GM12878 (cell line): Measurements from ENCODE around the gene DARS1. TPM values are rescaled to one million over a fixed set of nuclear protein-coding genes. Genes with fewer than 3 reads are reported as not detected.

Source experiments
- ATAC-seq: fragments of 200-7000 bp; cut with Tn5 transposase; 3 replicates; pipeline ENCODE4 v1.9.1; 2020; ENCODE audit warnings: mild to moderate bottlenecking, moderate library complexity
- BruUV-seq: library from RNA; stranded (reverse); fragments of 400-500 nt; replicated peaks from 2 replicates; lab custom pipeline; 2021; lab: Mats Ljungman, UMichigan
- CTCF ChIA-PET: fragments of 300-600 bp; sonication (Branson Sonifier 250); formaldehyde crosslinking; extraction: SDS; loops from one replicate; lab custom pipeline; 2021; ENCODE audit warnings: inconsistent platforms; lab: Yijun Ruan, JAX
- POLR2A ChIA-PET: fragments of 350-600 bp; formaldehyde crosslinking; extraction: SDS; loops from one replicate; lab custom pipeline; 2021; ENCODE audit warnings: inconsistent platforms; lab: Charles Lee
- RAD21 ChIA-PET: fragments of 300-600 bp; sonication (Branson Sonifier 250); formaldehyde crosslinking; loops from one replicate; lab custom pipeline; 2023; ENCODE audit warnings: antibody characterized with exemption; ENCODE audit not compliant: unreplicated experiment; lab: Charles Lee
- SMC1A ChIA-PET: fragments of 300-600 bp; sonication (Branson Sonifier 250); formaldehyde crosslinking; loops from one replicate; lab custom pipeline; 2023; ENCODE audit not compliant: unreplicated experiment, uncharacterized antibody; lab: Charles Lee
- DNase-seq: peaks from one replicate; pipeline ENCODE4 v3.0.0-alpha.2; 2011; ENCODE audit warnings: low read depth, low spot score
- FAIRE-seq: peaks from 3 replicates; lab custom pipeline; 2011; peaks lifted over from hg19 to GRCh38; lab: Jason Lieb, UNC
- H2AFZ ChIP-seq: 2 replicates; pipeline ENCODE4 v1.6.0; 2011; ENCODE audit warnings: low read depth, low read length, control low read depth; ENCODE audit not compliant: control insufficient read depth
- H3K27ac ChIP-seq: 2 replicates; pipeline ENCODE4 v1.5.1; 2011; ENCODE audit warnings: control low read depth; ENCODE audit not compliant: control insufficient read depth, insufficient read depth
- H3K27me3 ChIP-seq, 2 experiments: replicated peaks in 1 of 2; 2 replicates each; pipeline versions ENCODE4 v1.6.0 to v1.6.1; 2011; ENCODE audit warnings: low read length in 1 of 2; ENCODE audit not compliant: control insufficient read depth in 2 of 2, insufficient read depth in 2 of 2
- H3K36me3 ChIP-seq, 2 experiments: 2 replicates each; pipeline ENCODE4 v1.5.1; 2011; ENCODE audit warnings: low read length in 1 of 2; ENCODE audit not compliant: control insufficient read depth in 2 of 2, insufficient read depth in 2 of 2
- H3K4me1 ChIP-seq: 2 replicates; pipeline ENCODE4 v1.6.1; 2011; ENCODE audit warnings: mild to moderate bottlenecking, low read length, moderate library complexity, mixed read lengths; ENCODE audit not compliant: control insufficient read depth, insufficient read depth
- H3K4me2 ChIP-seq: 2 replicates; pipeline ENCODE4 v1.6.0; 2011; ENCODE audit warnings: control low read depth; ENCODE audit not compliant: control insufficient read depth, insufficient read depth
- H3K4me3 ChIP-seq: fragments of 200-600 bp; sonication (generic); 2 replicates; pipeline ENCODE4 v1.5.1; 2016
- H3K79me2 ChIP-seq: 2 replicates; pipeline ENCODE4 v1.6.0; 2011; ENCODE audit warnings: low read length; ENCODE audit not compliant: control insufficient read depth, insufficient read depth
- H3K9ac ChIP-seq: 2 replicates; pipeline ENCODE4 v1.8.0; 2011; ENCODE audit warnings: low read length, control low read depth, mixed read lengths; ENCODE audit not compliant: control insufficient read depth, insufficient read depth
- H3K9me3 ChIP-seq: replicated peaks from 3 replicates; pipeline ENCODE4 v1.5.1; 2011; ENCODE audit warnings: mild to moderate bottlenecking, low read length; ENCODE audit not compliant: control insufficient read depth, insufficient read depth
- H4K20me1 ChIP-seq: 2 replicates; pipeline ENCODE4 v1.6.0; 2011; ENCODE audit not compliant: control insufficient read depth, insufficient read depth
- ATF7 ChIP-seq: fragments of 450-650 bp; IDR thresholded peaks from 2 replicates; pipeline ENCODE4 v1.6.1; 2016; ENCODE audit warnings: low read depth, mild to moderate bottlenecking
- CTCF ChIP-seq, 3 experiments: IDR thresholded peaks in 2 of 3; conservative IDR thresholded peaks in 1 of 3; 2 replicates each; pipeline ENCODE4 v1.5.1; 2011; ENCODE audit warnings: low read depth in 3 of 3, low read length in 3 of 3, mild to moderate bottlenecking in 3 of 3, control low read depth in 2 of 3, moderate library complexity in 2 of 3, inconsistent platforms in 1 of 3, mixed read lengths in 1 of 3; ENCODE audit not compliant: control insufficient read depth in 2 of 3, insufficient read depth in 1 of 3; ENCODE audit errors: extremely low read depth in 1 of 3
- SMAD5 ChIP-seq: IDR thresholded peaks from 2 replicates; pipeline ENCODE4 v1.6.1; 2016; ENCODE audit warnings: antibody characterized with exemption, low read depth
- SUPT20H ChIP-seq: IDR thresholded peaks from 2 replicates; pipeline ENCODE4 v1.6.1; 2011; ENCODE audit warnings: low read depth, mild to moderate bottlenecking, low read length, moderate library complexity, borderline replicate concordance; ENCODE audit not compliant: control insufficient read depth
- ZNF207 ChIP-seq: fragments of 450-650 bp; IDR thresholded peaks from 2 replicates; pipeline ENCODE4 v1.6.1; 2014; ENCODE audit warnings: antibody characterized with exemption, mild to moderate bottlenecking, borderline replicate concordance
- WGBS: methylation state at CpG from one replicate; pipeline ENCODE4 v1.1.6; 2016; ENCODE audit warnings: low lambda C conversion rate; ENCODE audit not compliant: insufficient replicate concordance, insufficient coverage; ENCODE audit errors: missing lambda C conversion rate; 5-methylcytosine and 5-hydroxymethylcytosine counted together
- in situ Hi-C: fragments of 300-500 bp; cut with MboI; formaldehyde crosslinking; loops from 9 replicates; pipeline ENCODE4 v1.14.3; 2018; ENCODE audit warnings: mixed read lengths
- intact Hi-C: fragments of 100-400 bp; cut with micrococcal nuclease; formaldehyde crosslinking; loops from one replicate; pipeline ENCODE4 v1.14.2; 2022; ENCODE audit not compliant: unreplicated experiment
- polyA plus RNA-seq, 11 experiments: library from polyadenylated mRNA; depleted of rRNA in 4 of 11; unstranded in 6 of 11; stranded (reverse) in 5 of 11; fragments of >200 nt; fragmentation: Nextera tagmentation in 4 of 11; fragmentation: Illumina TruSeq in 1 of 11; extraction: Ambion mirVana in 4 of 11; extraction: Trizol in 1 of 11; gene quantifications; 1 replicate in 1 of 11; 2 replicates in 10 of 11; pipeline versions ENCODE4 v1.2.1 to v1.2.3, GENCODE V29; 2011 to 2016; ENCODE audit warnings: inconsistent platforms in 2 of 11, missing spikeins in 2 of 11, low read depth in 1 of 11
- total RNA-seq, 4 experiments: library from RNA; depleted of rRNA in 3 of 4; stranded (reverse); fragments of >200 nt in 3 of 4; fragmentation: Illumina TruSeq in 1 of 4; extraction: Trizol in 1 of 4; gene quantifications; 2 replicates each; pipeline versions ENCODE4 v1.2.1 to v1.2.3, GENCODE V29; 2013 to 2021
- TF ChIP-seq, protein P1 (sequence below): fragments of 450-650 bp; IDR thresholded peaks from 2 replicates; pipeline ENCODE4 v1.6.1; 2017; ENCODE audit warnings: antibody characterized with exemption, mild to moderate bottlenecking, moderate library complexity

DARS1 gene
- total and polyA plus RNA-seq, 10 of the 15 experiments (the other 5 are each of a cell fraction or from before 2014, with no cell fraction given): 91.0 to 387 (median 137) TPM

GRCh38 chr2:136021406-136021805 is 36.0 kb upstream of the DARS1 start:
- ChIA-PET CTCF (interaction anchor here (0.7 to 2.6 kb wide), 8 partner anchors 12 to 360 kb away, joined by 3 to 8 read pairs (median 4); no protein-coding TSS in a partner anchor), POLR2A (interaction anchor here (0.7 to 2.9 kb wide), 10 partner anchors 10 to 363 kb away, joined by 3 to 16 read pairs (median 5); no protein-coding TSS in a partner anchor), RAD21 (interaction anchor here (1.1 to 10.0 kb wide), 9 partner anchors 12 to 185 kb away, joined by 3 to 182 read pairs (median 7); no protein-coding TSS in a partner anchor), SMC1A (interaction anchor here (0.6 to 25.6 kb wide), 20 partner anchors 13 to 1752 kb away, joined by 3 to 961 read pairs (median 4); partner anchors contain the start of gene DARS1)
- no peak for FAIRE-seq
- Histone ChIP-seq H3K4me1 (peaks cover 8% of the 10 kb centered on the region), H3K4me2 (no peak overlapping the region), H2AFZ (no peak overlapping the region), H4K20me1 (no peaks in the 10 kb centered on the region), H3K36me3 (no peaks in the 10 kb centered on the region), H3K9ac (no peak overlapping the region), H3K9me3 (no peaks in the 10 kb centered on the region), H3K27ac (no peak overlapping the region), H3K79me2 (no peaks in the 10 kb centered on the region), H3K4me3 (no peak overlapping the region), H3K27me3 (no peaks in the 10 kb centered on the region)
- intact Hi-C loops (no loop called here), in situ Hi-C loops (no loop called here)
- BruUV-seq: no TSS peak
- ATAC-seq: no peak
- no peak for DNase-seq
- WGBS: 0% methylated on average over 2 of the region's 2 CpGs
- TF ChIP-seq, protein P1, sequence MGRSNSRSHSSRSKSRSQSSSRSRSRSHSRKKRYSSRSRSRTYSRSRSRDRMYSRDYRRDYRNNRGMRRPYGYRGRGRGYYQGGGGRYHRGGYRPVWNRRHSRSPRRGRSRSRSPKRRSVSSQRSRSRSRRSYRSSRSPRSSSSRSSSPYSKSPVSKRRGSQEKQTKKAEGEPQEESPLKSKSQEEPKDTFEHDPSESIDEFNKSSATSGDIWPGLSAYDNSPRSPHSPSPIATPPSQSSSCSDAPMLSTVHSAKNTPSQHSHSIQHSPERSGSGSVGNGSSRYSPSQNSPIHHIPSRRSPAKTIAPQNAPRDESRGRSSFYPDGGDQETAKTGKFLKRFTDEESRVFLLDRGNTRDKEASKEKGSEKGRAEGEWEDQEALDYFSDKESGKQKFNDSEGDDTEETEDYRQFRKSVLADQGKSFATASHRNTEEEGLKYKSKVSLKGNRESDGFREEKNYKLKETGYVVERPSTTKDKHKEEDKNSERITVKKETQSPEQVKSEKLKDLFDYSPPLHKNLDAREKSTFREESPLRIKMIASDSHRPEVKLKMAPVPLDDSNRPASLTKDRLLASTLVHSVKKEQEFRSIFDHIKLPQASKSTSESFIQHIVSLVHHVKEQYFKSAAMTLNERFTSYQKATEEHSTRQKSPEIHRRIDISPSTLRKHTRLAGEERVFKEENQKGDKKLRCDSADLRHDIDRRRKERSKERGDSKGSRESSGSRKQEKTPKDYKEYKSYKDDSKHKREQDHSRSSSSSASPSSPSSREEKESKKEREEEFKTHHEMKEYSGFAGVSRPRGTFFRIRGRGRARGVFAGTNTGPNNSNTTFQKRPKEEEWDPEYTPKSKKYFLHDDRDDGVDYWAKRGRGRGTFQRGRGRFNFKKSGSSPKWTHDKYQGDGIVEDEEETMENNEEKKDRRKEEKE: no peak
- no peak for TF ChIP-seq SMAD5
- TF ChIP-seq ZNF207: no peak
- TF ChIP-seq SUPT20H: no peak
- TF ChIP-seq CTCF (IDR thresholded peaks at IDR 0.05 in 2 of 3, conservative IDR thresholded peaks at IDR 0.05 in 1 of 3; ENCODE audit: control insufficient read depth in 2 of 3, extremely low read depth in 1 of 3, insufficient read depth in 1 of 3, low read depth in 3 of 3, low read length in 3 of 3): no peak
- no peak for TF ChIP-seq ATF7
